ENCODE measurements around the gene CFAP54. TPM values are rescaled to one million over a fixed set of nuclear protein-coding genes. Genes with fewer than 3 reads are reported as not detected.

CFAP54 gene
- total RNA-seq, 1 experiment from 2014 or later = 0.09 TPM

DNA sequence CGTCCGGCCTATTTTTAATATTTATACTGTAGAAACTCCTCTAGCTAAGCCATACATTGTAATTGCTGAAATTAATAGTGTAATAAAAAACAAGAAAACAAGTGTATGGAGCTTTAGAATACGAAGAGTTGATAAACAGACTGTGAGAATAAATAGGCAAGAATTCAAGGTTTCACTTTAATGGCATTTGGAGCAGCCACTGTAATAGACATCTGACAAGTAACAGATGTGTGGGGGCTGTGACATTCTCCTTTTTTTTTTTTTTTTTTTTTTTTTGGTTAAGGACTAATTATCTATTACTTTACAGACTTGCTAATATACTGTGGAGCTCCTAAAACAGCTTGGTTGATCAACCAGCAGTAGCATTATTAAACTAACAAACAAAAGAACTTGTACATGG, 42.1 kb upstream of the CFAP54 start (continued):
- TF ChIP-seq, protein P1, sequence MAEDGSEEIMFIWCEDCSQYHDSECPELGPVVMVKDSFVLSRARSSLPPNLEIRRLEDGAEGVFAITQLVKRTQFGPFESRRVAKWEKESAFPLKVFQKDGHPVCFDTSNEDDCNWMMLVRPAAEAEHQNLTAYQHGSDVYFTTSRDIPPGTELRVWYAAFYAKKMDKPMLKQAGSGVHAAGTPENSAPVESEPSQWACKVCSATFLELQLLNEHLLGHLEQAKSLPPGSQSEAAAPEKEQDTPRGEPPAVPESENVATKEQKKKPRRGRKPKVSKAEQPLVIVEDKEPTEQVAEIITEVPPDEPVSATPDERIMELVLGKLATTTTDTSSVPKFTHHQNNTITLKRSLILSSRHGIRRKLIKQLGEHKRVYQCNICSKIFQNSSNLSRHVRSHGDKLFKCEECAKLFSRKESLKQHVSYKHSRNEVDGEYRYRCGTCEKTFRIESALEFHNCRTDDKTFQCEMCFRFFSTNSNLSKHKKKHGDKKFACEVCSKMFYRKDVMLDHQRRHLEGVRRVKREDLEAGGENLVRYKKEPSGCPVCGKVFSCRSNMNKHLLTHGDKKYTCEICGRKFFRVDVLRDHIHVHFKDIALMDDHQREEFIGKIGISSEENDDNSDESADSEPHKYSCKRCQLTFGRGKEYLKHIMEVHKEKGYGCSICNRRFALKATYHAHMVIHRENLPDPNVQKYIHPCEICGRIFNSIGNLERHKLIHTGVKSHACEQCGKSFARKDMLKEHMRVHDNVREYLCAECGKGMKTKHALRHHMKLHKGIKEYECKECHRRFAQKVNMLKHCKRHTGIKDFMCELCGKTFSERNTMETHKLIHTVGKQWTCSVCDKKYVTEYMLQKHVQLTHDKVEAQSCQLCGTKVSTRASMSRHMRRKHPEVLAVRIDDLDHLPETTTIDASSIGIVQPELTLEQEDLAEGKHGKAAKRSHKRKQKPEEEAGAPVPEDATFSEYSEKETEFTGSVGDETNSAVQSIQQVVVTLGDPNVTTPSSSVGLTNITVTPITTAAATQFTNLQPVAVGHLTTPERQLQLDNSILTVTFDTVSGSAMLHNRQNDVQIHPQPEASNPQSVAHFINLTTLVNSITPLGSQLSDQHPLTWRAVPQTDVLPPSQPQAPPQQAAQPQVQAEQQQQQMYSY (CRISPR knock-in tag; IDR thresholded peaks at IDR 0.05) = no peak
- TF ChIP-seq, protein P2, sequence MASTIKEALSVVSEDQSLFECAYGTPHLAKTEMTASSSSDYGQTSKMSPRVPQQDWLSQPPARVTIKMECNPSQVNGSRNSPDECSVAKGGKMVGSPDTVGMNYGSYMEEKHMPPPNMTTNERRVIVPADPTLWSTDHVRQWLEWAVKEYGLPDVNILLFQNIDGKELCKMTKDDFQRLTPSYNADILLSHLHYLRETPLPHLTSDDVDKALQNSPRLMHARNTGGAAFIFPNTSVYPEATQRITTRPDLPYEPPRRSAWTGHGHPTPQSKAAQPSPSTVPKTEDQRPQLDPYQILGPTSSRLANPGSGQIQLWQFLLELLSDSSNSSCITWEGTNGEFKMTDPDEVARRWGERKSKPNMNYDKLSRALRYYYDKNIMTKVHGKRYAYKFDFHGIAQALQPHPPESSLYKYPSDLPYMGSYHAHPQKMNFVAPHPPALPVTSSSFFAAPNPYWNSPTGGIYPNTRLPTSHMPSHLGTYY (CRISPR knock-in tag; IDR thresholded peaks at IDR 0.05) = no peak
- no peak for TF ChIP-seq ZBTB21 (CRISPR knock-in tag; IDR thresholded peaks at IDR 0.05; ENCODE audit: borderline replicate concordance)
- TF ChIP-seq, protein P3, sequence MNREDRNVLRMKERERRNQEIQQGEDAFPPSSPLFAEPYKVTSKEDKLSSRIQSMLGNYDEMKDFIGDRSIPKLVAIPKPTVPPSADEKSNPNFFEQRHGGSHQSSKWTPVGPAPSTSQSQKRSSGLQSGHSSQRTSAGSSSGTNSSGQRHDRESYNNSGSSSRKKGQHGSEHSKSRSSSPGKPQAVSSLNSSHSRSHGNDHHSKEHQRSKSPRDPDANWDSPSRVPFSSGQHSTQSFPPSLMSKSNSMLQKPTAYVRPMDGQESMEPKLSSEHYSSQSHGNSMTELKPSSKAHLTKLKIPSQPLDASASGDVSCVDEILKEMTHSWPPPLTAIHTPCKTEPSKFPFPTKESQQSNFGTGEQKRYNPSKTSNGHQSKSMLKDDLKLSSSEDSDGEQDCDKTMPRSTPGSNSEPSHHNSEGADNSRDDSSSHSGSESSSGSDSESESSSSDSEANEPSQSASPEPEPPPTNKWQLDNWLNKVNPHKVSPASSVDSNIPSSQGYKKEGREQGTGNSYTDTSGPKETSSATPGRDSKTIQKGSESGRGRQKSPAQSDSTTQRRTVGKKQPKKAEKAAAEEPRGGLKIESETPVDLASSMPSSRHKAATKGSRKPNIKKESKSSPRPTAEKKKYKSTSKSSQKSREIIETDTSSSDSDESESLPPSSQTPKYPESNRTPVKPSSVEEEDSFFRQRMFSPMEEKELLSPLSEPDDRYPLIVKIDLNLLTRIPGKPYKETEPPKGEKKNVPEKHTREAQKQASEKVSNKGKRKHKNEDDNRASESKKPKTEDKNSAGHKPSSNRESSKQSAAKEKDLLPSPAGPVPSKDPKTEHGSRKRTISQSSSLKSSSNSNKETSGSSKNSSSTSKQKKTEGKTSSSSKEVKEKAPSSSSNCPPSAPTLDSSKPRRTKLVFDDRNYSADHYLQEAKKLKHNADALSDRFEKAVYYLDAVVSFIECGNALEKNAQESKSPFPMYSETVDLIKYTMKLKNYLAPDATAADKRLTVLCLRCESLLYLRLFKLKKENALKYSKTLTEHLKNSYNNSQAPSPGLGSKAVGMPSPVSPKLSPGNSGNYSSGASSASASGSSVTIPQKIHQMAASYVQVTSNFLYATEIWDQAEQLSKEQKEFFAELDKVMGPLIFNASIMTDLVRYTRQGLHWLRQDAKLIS (CRISPR knock-in tag; IDR thresholded peaks at IDR 0.05; ENCODE audit: borderline replicate concordance) = no peak
- TF ChIP-seq ZNF423 (CRISPR knock-in tag; IDR thresholded peaks at IDR 0.05) = no peak
- TF ChIP-seq, protein P4, sequence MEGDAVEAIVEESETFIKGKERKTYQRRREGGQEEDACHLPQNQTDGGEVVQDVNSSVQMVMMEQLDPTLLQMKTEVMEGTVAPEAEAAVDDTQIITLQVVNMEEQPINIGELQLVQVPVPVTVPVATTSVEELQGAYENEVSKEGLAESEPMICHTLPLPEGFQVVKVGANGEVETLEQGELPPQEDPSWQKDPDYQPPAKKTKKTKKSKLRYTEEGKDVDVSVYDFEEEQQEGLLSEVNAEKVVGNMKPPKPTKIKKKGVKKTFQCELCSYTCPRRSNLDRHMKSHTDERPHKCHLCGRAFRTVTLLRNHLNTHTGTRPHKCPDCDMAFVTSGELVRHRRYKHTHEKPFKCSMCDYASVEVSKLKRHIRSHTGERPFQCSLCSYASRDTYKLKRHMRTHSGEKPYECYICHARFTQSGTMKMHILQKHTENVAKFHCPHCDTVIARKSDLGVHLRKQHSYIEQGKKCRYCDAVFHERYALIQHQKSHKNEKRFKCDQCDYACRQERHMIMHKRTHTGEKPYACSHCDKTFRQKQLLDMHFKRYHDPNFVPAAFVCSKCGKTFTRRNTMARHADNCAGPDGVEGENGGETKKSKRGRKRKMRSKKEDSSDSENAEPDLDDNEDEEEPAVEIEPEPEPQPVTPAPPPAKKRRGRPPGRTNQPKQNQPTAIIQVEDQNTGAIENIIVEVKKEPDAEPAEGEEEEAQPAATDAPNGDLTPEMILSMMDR (IDR thresholded peaks at IDR 0.05) = no peak
- no peak for TF ChIP-seq OVOL2 (CRISPR knock-in tag; IDR thresholded peaks at IDR 0.05; ENCODE audit: borderline replicate concordance)
- TF ChIP-seq ELF4 (CRISPR knock-in tag; IDR thresholded peaks at IDR 0.05; ENCODE audit: low read depth) = no peak
- no peak for TF ChIP-seq JAZF1 (CRISPR knock-in tag; IDR thresholded peaks at IDR 0.05)
- no peak for TF ChIP-seq KAT7 (CRISPR knock-in tag; IDR thresholded peaks at IDR 0.05; ENCODE audit: borderline replicate concordance)
- TF ChIP-seq NR2C2 (CRISPR knock-in tag; IDR thresholded peaks at IDR 0.05) = no peak
- TF ChIP-seq IRF2 (CRISPR knock-in tag; IDR thresholded peaks at IDR 0.05; ENCODE audit: borderline replicate concordance, low read depth) = no peak
- no peak for TF ChIP-seq ATF1 (CRISPR knock-in tag; IDR thresholded peaks at IDR 0.05)

DNA sequence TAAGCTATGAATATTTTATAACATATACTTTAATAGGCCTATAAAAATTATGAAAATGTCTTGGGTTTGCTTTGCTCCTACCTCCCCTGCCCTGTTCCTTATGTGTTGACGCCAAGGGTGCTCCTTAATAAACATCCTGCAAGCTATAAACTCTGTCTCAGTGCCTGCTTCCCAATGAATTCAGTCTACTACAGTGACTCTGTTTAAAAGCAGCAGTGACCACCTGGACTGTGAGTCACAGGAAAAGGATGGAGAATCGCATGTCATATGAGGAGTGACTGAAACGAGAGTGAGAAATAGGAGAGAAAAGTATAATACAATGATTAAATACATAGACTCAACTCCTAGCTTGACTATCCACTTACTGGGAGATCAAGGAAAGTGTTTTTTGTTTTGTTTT, 41.1 kb upstream of the CFAP54 start:
- CTCF ChIA-PET = no interaction called here
- H3K36me3 Mint-ChIP-seq = no peaks in the 10 kb centered on the region
- TF ChIP-seq, protein P5, sequence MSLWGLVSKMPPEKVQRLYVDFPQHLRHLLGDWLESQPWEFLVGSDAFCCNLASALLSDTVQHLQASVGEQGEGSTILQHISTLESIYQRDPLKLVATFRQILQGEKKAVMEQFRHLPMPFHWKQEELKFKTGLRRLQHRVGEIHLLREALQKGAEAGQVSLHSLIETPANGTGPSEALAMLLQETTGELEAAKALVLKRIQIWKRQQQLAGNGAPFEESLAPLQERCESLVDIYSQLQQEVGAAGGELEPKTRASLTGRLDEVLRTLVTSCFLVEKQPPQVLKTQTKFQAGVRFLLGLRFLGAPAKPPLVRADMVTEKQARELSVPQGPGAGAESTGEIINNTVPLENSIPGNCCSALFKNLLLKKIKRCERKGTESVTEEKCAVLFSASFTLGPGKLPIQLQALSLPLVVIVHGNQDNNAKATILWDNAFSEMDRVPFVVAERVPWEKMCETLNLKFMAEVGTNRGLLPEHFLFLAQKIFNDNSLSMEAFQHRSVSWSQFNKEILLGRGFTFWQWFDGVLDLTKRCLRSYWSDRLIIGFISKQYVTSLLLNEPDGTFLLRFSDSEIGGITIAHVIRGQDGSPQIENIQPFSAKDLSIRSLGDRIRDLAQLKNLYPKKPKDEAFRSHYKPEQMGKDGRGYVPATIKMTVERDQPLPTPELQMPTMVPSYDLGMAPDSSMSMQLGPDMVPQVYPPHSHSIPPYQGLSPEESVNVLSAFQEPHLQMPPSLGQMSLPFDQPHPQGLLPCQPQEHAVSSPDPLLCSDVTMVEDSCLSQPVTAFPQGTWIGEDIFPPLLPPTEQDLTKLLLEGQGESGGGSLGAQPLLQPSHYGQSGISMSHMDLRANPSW (CRISPR knock-in tag; conservative IDR thresholded peaks at IDR 0.05; ENCODE audit: low read depth) = no peak
- TF ChIP-seq SP1 (CRISPR knock-in tag; conservative IDR thresholded peaks at IDR 0.05) = no peak
- TF ChIP-seq NFE2L1 (CRISPR knock-in tag; IDR thresholded peaks at IDR 0.05) = no peak
- TF ChIP-seq ZNF423 (CRISPR knock-in tag; IDR thresholded peaks at IDR 0.05) = no peak
- TF ChIP-seq ESRRA (CRISPR knock-in tag; IDR thresholded peaks at IDR 0.05; ENCODE audit: borderline replicate concordance) = no peak
- TF ChIP-seq, protein P1 (CRISPR knock-in tag; IDR thresholded peaks at IDR 0.05) = no peak

More for the DNA sequence above, 41.1 kb upstream of the CFAP54 start:
- no peak overlapping the region for H3K27ac Mint-ChIP-seq
- H3K4me3 Mint-ChIP-seq = no peak overlapping the region
- DNase-seq (ENCODE audit: low spot score) (no peak), ATAC-seq (no peak)
- POLR2A ChIA-PET = no interaction called here
- no peaks in the 10 kb centered on the region for H3K27me3 Mint-ChIP-seq (ENCODE audit: low read depth)
- no peaks in the 10 kb centered on the region for H3K4me1 Mint-ChIP-seq
- no peaks in the 10 kb centered on the region for H3K9me3 Mint-ChIP-seq
